GM21737 (cell line): ENCODE results near the gene SMIM21.

Experiments
- ATAC-seq: cut with Tn5 transposase; IDR thresholded peaks from one replicate; pipeline ENCODE4 v1.9.1; 2021; ENCODE audit warnings: mild to moderate bottlenecking, moderate library complexity; ENCODE audit not compliant: unreplicated experiment

Gene SMIM21

GRCh38 chr18:75428490-75428889 is 987 bp upstream of the SMIM21 start:
- ATAC-seq: no peak

GRCh38 chr18:75422341-75422910 is 5.1 kb downstream of the SMIM21 start:
- ATAC-seq: no peak

DNA sequence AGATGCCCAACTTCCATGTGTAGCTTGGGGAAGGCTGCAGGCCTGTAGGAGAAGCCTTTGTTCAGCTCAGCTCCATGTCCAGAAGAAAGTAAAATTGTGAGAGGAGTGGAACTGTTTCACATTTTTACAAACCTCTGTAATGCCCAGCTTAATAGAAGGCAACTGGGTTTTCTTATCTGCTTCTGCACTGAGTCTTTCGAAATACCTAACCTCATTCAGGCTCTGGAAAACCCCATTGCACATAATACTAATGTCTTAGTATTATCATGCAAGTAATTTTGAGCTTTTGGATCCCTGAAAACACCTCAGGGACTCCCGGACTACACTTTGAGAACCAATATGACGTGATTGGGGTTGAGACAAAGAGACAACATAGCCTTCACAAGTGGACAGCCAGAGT is 5.8 kb downstream of the SMIM21 start:
- ATAC-seq: no peak

GRCh38 chr18:75418293-75419005 is 9.1 kb downstream of the SMIM21 start:
- no peak for ATAC-seq

GRCh38 chr18:75410611-75411010 is 16.9 kb downstream of the SMIM21 start:
- no peak for ATAC-seq

DNA sequence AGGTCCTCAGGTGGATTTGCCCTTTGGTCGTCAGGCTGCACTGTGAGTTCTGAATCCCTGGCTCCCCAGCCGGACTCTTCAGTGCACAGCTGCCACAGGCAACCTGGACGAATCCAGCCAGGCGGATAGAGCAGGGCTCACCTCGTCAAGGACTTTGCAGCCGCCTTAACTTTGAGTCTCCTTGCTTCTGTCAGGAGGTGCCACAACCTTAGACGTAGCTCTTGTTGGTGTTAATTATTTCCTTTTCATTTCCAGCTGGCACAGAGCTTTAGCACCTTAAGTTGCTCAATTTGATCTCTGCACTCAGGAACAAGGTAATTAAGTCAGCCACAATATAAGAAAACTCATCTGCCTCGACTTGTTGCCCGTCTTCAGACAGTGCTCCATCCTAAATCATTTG is 17.7 kb downstream of the SMIM21 start:
- no peak for ATAC-seq

GRCh38 chr18:75408554-75409506 is 18.7 kb downstream of the SMIM21 start:
- ATAC-seq: no peak

DNA sequence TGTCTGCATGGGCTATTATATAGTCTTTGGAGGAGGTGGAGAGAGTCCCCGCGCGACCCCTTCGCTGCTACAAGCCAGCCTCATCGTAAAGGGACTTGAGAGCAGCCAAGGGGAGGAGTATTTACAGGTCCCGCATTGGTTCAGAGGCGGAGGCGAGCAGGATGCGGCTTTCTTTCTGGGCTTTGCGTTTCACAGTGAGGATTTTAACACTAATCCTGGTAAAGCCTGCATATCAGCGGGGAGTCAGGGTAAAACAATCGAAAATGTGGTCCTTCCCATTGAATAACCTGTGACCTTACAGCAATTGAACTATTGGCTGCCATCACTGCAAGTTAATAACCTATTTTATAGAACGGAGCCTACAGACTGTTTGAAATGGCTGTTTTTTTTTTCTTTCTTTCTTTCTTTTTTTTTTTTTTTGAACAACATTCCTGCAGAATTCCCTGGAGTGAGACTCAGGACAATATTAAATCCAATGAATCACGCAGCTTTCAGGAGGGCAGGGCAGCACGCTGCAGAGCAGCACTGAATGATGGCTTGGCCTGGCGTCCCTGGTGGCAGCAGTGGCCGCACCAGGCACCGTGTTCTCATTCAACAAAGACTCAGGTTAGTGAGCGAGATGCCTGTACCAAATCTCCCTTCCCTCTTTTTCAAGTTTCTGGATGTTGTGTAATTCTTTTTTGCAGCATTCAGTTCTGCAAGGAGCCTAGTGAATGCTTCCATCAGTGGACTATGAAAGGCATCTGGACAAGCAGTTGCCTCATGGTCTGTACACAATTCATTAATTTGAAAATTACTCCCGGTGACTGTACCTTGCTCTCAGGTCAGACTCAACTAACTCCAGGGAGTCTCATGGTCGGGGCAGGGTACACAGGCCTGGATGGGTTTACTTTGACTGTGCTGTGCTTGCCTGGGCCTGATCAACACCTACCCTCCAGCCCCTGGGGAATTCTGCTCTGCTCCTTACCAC is 19.8 kb downstream of the SMIM21 start:
- ATAC-seq: no peak

DNA sequence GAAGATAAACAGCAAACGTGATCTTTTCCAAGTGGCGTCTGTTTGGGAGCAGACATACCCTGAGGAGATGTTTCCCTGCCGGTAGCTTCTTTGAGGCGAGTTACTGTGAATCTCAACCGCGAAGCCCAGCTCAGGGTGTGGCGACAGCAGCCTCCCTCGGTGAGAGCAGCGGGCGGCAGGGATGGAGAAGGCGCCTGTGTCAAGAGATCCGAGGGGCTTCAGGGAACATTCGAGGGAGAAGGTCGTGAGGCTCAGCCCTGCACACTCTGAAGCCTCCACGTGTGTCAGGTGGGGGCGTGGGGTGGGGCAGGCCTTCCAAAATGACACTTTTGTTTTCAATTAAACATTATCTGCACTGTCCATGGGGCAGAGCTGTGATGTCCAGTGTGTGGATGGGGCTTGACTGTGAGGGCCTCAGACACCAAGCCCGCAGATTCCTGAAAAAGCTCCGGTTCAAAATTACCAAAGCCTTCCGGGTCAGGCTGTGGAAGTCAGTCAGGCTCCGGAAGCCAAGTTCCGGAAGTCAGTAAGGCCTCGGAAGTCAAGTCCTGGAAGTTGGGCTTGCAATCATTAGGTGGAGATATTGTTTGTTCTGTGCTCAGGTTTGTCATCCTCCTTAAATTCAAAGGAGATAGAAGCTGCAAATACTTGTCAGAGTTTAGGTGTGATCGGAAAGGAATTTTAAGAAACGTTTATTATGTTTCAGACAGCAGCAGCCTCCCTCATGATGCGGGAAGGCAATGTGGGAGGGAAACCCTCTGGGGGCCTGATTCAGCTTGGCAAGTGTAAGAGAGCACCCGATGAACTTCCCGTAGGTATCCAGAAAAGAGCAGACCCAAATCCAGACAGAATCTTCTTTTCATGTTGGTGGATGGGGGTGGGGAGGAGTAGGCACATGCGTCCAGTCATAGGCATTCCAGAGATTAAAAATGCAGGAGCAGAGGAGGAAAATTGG is 20.7 kb downstream of the SMIM21 start:
- ATAC-seq: no peak

DNA sequence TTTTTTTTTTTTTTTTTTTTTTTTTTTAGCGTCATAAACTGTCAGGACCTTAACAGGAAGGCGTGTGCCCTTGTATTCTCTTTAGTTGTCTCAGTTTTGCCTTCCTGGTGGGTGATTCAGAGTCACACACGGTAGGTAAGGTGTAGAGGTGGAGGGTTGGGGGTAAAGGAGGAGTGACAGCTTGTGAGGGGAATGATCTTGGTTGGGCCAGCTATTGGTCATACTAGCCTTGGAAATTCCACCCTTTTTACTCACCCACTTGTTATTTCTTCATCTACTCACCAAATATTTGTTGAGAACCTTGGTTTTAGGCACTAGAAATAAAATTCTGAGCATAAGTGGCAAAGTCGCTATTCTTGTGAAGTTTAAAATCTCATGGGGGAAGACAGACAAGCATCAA is 22.2 kb downstream of the SMIM21 start:
- no peak for ATAC-seq

- ATAC-seq: no peak
These were observed 27.1 kb downstream of the SMIM21 start for GRCh38 chr18:75400366-75400765.

DNA sequence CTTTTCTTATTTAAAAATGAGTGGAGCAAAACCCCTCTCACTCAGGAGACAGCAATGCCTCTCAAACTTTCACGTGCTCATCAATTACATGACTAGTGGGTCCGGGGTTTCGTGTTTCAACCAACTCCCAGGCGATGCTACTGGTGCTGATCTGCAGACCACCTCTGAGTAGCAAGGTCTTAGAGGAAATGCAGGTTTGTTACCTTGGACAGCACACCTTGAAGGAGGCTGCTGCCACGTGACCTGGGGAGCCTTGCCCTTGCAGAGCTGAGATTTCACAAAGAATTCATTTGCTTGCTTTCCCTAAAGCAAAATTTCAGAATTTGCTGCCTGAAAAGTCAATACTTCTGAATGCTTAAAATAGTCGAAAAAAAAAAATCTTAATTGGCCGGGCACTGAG is 32.4 kb downstream of the SMIM21 start:
- ATAC-seq: no peak

DNA sequence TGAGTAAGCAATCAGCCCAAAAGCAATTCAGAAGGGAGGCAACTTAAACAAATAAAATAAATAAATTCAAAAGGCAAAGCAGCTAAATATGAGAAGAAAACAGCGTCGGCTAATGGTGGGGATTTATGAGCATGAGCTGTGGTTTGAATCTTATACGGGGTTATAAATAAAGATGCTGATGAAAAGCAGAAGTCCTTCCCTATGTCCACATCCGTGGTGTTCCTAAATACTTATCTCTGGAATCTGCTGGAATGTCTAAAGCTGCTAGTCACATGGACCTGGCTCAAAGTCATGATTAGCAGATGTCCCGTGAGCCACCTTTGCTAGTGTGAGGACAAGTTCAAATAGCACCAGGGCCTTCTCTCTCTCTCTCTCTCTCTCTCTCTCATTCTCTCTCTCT is 33.8 kb downstream of the SMIM21 start:
- no peak for ATAC-seq

- ATAC-seq: no peak
These were observed 35.3 kb downstream of the SMIM21 start for GRCh38 chr18:75392226-75392578.

DNA sequence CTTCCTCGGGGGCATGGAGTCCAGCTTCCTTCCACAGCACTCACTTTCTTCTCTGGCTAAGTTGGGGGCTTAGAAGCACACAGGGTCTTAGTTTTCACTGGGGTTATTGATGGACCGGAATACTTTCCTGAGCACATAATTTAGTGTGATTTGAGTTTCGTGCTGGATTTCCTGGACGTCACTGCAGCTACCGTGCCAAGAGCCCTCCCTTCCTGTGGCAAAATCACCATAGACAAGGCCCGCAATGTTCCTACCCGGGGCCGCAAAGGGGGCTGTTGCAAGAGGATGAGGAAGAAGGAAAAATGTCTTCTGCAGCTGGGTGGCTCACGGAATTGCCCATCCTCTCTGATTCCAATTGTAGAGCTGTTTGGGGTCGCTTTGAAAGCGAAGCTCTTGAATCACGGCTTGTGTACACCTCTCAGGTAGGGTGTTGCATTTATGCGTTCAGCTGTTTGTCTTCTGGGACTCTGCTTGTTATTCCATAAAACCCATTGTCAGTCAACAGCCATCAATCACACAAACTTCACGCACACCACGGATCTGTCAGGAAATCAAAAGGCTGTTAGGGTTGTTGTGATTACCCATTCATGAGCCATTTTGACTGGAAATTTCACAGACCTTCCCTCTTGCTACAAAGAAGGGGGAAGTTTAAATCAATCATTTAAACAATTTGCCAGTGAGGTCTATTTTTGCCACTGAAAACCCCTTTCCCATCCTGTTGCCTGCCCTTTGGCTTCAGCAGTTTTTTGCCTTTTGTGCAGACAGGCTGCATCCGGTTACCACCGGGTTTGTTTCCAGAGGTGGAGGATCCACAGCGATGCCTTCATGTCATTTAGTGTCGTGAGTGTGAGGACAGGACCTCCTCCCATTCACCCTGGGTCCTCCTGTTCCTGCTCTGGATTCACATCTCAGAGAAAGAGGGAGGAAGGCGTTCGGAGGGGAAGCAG is 36.0 kb downstream of the SMIM21 start:
- ATAC-seq: no peak

GRCh38 chr18:75390854-75391253 is 36.6 kb downstream of the SMIM21 start:
- ATAC-seq: no peak

DNA sequence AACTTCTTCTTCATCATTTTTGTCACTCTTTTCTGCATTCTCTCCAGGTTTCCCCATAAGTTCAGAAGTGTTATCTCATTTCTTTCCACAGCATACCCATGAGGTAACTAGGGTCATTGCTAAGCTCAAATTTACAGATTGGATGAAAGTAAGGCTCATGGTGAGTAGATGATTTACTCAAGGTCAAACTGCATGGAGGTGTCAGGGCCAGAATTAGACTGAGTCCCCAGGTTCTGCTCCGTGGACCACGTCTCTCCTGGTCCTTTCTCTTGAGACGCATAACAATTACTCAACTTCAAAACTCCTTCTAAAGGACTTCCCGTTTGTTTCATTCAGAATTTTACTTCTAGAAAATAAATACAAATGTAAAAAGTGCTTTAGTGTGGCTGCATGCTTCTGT is 43.4 kb downstream of the SMIM21 start:
- no peak for ATAC-seq
